ENCODE results near the gene SGMS1. TPM values are rescaled to one million over a fixed set of nuclear protein-coding genes. Genes with fewer than 3 reads are reported as not detected.

SGMS1 gene
- total RNA-seq, 6 experiments from 2014 or later: 13.6 to 49.8 (median 20.0) TPM

DNA sequence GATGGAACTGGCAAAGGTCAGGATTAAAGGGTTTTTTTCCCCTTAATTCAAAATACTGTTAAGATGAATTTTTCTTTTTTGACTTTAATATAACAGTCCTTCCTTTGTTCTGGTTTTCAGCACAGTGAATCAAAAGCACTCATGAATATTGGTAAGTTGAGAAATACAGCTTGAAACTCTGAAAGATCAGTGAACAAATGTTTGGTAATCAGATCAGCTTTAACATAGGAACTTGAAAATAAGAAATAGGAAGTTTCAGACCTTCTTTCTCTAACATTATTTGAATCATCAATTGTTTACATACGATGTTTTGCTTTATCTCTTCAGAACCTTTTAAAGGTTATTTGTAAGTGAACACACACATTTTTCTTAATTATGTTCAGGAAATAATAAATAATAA, 90.5 kb downstream of the SGMS1 start:
- Histone ChIP-seq H3K27ac (no peak overlapping the region), H3K36me3 (no peaks in the 10 kb centered on the region), H3K4me3 (no peak overlapping the region), H3K9me3 (no peaks in the 10 kb centered on the region), H3K4me1 (no peaks in the 10 kb centered on the region), H3K27me3 (no peaks in the 10 kb centered on the region)
- TF ChIP-seq POLR2A (IDR thresholded peaks at IDR 0.05): no peak
- TF ChIP-seq, protein P1, sequence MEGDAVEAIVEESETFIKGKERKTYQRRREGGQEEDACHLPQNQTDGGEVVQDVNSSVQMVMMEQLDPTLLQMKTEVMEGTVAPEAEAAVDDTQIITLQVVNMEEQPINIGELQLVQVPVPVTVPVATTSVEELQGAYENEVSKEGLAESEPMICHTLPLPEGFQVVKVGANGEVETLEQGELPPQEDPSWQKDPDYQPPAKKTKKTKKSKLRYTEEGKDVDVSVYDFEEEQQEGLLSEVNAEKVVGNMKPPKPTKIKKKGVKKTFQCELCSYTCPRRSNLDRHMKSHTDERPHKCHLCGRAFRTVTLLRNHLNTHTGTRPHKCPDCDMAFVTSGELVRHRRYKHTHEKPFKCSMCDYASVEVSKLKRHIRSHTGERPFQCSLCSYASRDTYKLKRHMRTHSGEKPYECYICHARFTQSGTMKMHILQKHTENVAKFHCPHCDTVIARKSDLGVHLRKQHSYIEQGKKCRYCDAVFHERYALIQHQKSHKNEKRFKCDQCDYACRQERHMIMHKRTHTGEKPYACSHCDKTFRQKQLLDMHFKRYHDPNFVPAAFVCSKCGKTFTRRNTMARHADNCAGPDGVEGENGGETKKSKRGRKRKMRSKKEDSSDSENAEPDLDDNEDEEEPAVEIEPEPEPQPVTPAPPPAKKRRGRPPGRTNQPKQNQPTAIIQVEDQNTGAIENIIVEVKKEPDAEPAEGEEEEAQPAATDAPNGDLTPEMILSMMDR (IDR thresholded peaks at IDR 0.05): no peak
- DNase-seq: no peak
- intact Hi-C loops (cut with DNase I): no loop called here
- WGBS (ENCODE audit: insufficient coverage, low coverage, low lambda C conversion rate, missing lambda C conversion rate): 74% methylated on average over 1 of the region's 1 CpG
- no peak for ATAC-seq

DNA sequence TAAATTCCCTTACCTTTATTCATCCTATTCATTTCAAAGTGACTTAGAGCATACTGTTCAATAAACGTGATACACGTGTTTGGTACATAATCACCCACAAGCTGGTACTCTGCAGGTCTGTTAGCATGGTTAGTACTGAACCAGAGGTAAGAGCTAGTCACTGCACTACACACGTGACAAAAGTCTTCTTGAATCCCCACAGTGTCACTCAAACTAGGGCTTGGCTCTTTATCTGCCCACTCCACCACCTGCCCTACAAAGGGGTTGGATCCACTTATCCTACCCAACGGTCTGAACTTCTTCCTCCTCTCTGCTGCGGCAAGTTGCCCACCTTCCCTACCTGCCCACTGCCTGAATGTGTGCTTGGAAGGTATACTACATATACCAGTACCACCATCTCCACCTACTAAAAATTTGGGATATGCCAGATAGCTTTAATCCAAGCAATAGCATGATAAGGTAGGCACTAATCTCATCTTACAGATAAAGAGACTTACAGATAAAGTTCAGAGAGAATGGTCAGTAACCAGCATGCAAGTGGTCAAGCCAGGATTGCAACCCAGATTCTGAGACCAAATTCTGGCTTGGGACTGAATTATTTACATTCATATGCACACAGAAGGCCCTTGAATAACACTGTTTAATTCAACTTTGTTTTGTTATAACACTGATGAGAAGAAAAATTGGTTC, 92.2 kb downstream of the SGMS1 start:
- intact Hi-C loops (cut with DNase I): no loop called here
- Histone ChIP-seq H3K27me3 (no peaks in the 10 kb centered on the region), H3K4me3 (no peak overlapping the region), H3K4me1 (no peaks in the 10 kb centered on the region), H3K27ac (no peak overlapping the region), H3K36me3 (no peaks in the 10 kb centered on the region), H3K9me3 (no peaks in the 10 kb centered on the region)
- 76% methylated on average over 5 of the region's 5 CpGs for WGBS (ENCODE audit: insufficient coverage, low coverage, low lambda C conversion rate, missing lambda C conversion rate)
- ATAC-seq (no peak), DNase-seq (no peak)
- no peak for TF ChIP-seq POLR2A (IDR thresholded peaks at IDR 0.05)
- TF ChIP-seq, protein P1 (IDR thresholded peaks at IDR 0.05): no peak

DNA sequence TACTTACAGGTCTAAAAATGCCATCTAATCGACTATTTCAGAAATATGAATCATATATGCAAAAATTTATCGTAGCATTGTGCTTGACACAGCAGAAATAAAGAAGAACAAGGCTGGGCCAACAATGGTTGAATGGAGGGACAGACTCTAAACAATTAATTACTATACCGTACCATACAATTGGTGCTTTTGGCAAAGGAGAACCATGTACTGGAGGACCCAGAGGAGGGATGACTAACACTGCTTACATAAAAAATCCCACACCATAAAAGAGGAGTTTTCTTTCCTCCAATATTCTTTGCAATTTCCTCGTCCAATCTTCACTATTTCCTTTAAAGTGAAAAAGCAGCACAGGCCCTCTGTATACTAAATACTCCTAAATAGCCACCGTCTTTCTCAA, 94.1 kb downstream of the SGMS1 start:
- Histone ChIP-seq H3K4me3 (no peak overlapping the region), H3K9me3 (no peaks in the 10 kb centered on the region)
- 92% methylated on average over 5 of the region's 5 CpGs for WGBS (ENCODE audit: insufficient coverage, low coverage, low lambda C conversion rate, missing lambda C conversion rate)

DNA sequence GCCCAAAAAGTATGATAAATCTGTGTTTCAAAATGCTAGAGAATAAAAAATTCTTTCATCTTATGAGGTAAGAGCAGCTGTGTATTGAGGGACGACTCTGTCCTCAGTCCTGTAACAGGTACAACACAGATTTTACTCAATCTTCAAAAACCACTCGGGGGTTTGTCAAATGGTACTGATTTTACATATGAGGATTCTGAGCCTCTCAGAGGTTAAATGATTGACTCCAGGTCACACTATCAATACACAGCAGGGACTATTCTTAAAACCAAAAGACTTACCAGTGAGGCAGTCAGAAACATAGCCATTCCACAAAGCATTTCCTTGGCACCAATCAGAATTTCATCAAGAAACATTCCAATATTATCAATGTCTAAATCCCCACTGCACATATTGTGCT, 95.5 kb downstream of the SGMS1 start:
- WGBS (ENCODE audit: insufficient coverage, low coverage, low lambda C conversion rate, missing lambda C conversion rate): 100% methylated on average over 2 of the region's 2 CpGs
- Histone ChIP-seq H3K27me3 (no peaks in the 10 kb centered on the region), H3K27ac (no peak overlapping the region), H3K9me3 (no peaks in the 10 kb centered on the region), H3K4me3 (no peak overlapping the region), H3K4me1 (no peaks in the 10 kb centered on the region), H3K36me3 (no peaks in the 10 kb centered on the region)
- no peak for TF ChIP-seq POLR2A (IDR thresholded peaks at IDR 0.05)
- TF ChIP-seq, protein P1 (IDR thresholded peaks at IDR 0.05): no peak
- no peak for DNase-seq
- no peak for ATAC-seq
- intact Hi-C loops (cut with DNase I): no loop called here

More for the DNA sequence above, 94.1 kb downstream of the SGMS1 start:
- H3K36me3 ChIP-seq: no peaks in the 10 kb centered on the region
- no peak for TF ChIP-seq POLR2A (IDR thresholded peaks at IDR 0.05)
- TF ChIP-seq, protein P1 (IDR thresholded peaks at IDR 0.05): no peak
- ATAC-seq: no peak
- H3K27ac ChIP-seq: no peak overlapping the region
- H3K27me3 ChIP-seq: no peaks in the 10 kb centered on the region
- H3K4me1 ChIP-seq: no peaks in the 10 kb centered on the region
- intact Hi-C loops (cut with DNase I): no loop called here
- DNase-seq: no peak
